HCT116 (cell line): ENCODE results near the gene TAF3. TPM values are rescaled to one million over a fixed set of nuclear protein-coding genes. Genes with fewer than 3 reads are reported as not detected.

ENCODE experiments used
- ATAC-seq: fragments of 200-7000 bp; cut with Tn5 transposase; 2 replicates; pipeline ENCODE4 v1.9.1; 2020; ENCODE audit warnings: mild to moderate bottlenecking, moderate library complexity
- BruUV-seq: library from RNA; stranded (reverse); fragments of 400-500 nt; replicated peaks from 2 replicates; lab custom pipeline; 2021; lab: Mats Ljungman, UMichigan
- CTCF ChIA-PET: fragments of 300-600 bp; sonication (Branson Sonifier 250); formaldehyde crosslinking; loops from one replicate; lab custom pipeline; 2021; ENCODE audit warnings: antibody characterized with exemption; lab: Charles Lee
- POLR2A ChIA-PET: fragments of 300-600, 350-600 bp; sonication (Branson Sonifier 250); formaldehyde crosslinking; loops from one replicate; lab custom pipeline; 2021; ENCODE audit warnings: antibody characterized with exemption; lab: Charles Lee
- RAD21 ChIA-PET, 2 experiments: fragments of 300-600 bp; sonication (Branson Sonifier 250); formaldehyde crosslinking; loops; one replicate each; lab custom pipeline; 2023; ENCODE audit warnings: low total read pairs in 2 of 2; ENCODE audit not compliant: uncharacterized antibody in 2 of 2, unreplicated experiment in 2 of 2, low non-redundant PET in 1 of 2; lab: Charles Lee
- DNase-seq: peaks from one replicate; pipeline ENCODE4 v3.0.0-alpha.2; 2010; ENCODE audit warnings: low read depth, low spot score
- H2AFZ ChIP-seq: fragments of 200-600 bp; shearing (Covaris generic), sonication (generic); 2 replicates; pipeline ENCODE4 v1.6.1; 2017; ENCODE audit warnings: low read depth, mixed run types, mixed read lengths, antibody characterized with exemption, low read length; ENCODE audit not compliant: poor library complexity, severe bottlenecking
- H3K27ac ChIP-seq: 2 replicates; pipeline ENCODE4 v1.5.1; 2012; ENCODE audit warnings: low read depth, low read length
- H3K27me3 ChIP-seq: fragments of 200-600 bp; sonication (generic); 2 replicates; pipeline ENCODE4 v1.6.1; 2016; ENCODE audit warnings: mixed run types, low read length, mixed read lengths; ENCODE audit not compliant: insufficient read depth
- H3K36me3 ChIP-seq, 2 experiments: fragments of 200-500 bp in 1 of 2; fragments of 200-600 bp in 1 of 2; sonication (Bioruptor generic) in 1 of 2; sonication (generic) in 1 of 2; 2 replicates each; pipeline versions ENCODE4 v1.5.1 to v1.6.1; 2014 to 2016; ENCODE audit warnings: low read length in 2 of 2, inconsistent platforms in 1 of 2, mixed read lengths in 1 of 2, mixed run types in 1 of 2; ENCODE audit not compliant: insufficient read depth in 2 of 2, control insufficient read depth in 1 of 2
- H3K4me1 ChIP-seq, 2 experiments: fragments of 200-600 bp in 1 of 2; sonication (generic) in 1 of 2; 2 replicates each; pipeline versions ENCODE4 v1.5.1 to v1.6.1; 2012 to 2017; ENCODE audit warnings: low read length in 2 of 2, inconsistent platforms in 1 of 2, mild to moderate bottlenecking in 1 of 2, mixed read lengths in 1 of 2, mixed run types in 1 of 2, moderate library complexity in 1 of 2; ENCODE audit not compliant: insufficient read depth in 2 of 2, control insufficient read depth in 1 of 2
- H3K4me2 ChIP-seq: fragments of 200-600 bp; sonication (generic); 2 replicates; pipeline ENCODE4 v1.6.1; 2017; ENCODE audit warnings: mixed run types, low read length, mixed read lengths
- H3K4me3 ChIP-seq, 2 experiments: fragments of 200-600 bp in 1 of 2; sonication (generic) in 1 of 2; replicated peaks in 1 of 2; 2 replicates each; pipeline ENCODE4 v1.5.1; 2011 to 2016; ENCODE audit warnings: low read length in 2 of 2, control low read depth in 1 of 2, low read depth in 1 of 2, mild to moderate bottlenecking in 1 of 2, mixed read lengths in 1 of 2, mixed run types in 1 of 2
- H3K79me2 ChIP-seq: fragments of 200-600 bp; sonication (generic); 2 replicates; pipeline ENCODE4 v1.6.1; 2017; ENCODE audit warnings: mild to moderate bottlenecking, mixed run types, low read length, moderate library complexity, mixed read lengths; ENCODE audit not compliant: insufficient read depth
- H3K9ac ChIP-seq: fragments of 200-600 bp; sonication (generic); 2 replicates; pipeline ENCODE4 v1.6.1; 2016; ENCODE audit warnings: low read length, mixed read lengths
- H3K9me2 ChIP-seq: fragments of 200-600 bp; sonication (generic), shearing (Covaris generic); 2 replicates; pipeline ENCODE4 v1.6.1; 2017; ENCODE audit warnings: mixed run types, mild to moderate bottlenecking, moderate library complexity; ENCODE audit not compliant: insufficient read depth
- H3K9me3 ChIP-seq, 2 experiments: fragments of 200-500 bp in 1 of 2; fragments of 200-600 bp in 1 of 2; sonication (Bioruptor generic) in 1 of 2; sonication (generic) in 1 of 2; 2 replicates each; pipeline ENCODE4 v1.6.1; 2014 to 2017; ENCODE audit warnings: low read length in 2 of 2, mixed read lengths in 2 of 2, inconsistent platforms in 1 of 2, low read depth in 1 of 2, mild to moderate bottlenecking in 1 of 2, mixed run types in 1 of 2, moderate library complexity in 1 of 2; ENCODE audit not compliant: control insufficient read depth in 1 of 2, insufficient read depth in 1 of 2
- H4K20me1 ChIP-seq: fragments of 200-600 bp; sonication (generic), shearing (Covaris generic); 2 replicates; pipeline ENCODE4 v1.6.1; 2017; ENCODE audit warnings: mixed run types, mild to moderate bottlenecking, moderate library complexity; ENCODE audit not compliant: insufficient read depth
- ATF3 ChIP-seq: IDR thresholded peaks from 2 replicates; pipeline ENCODE4 v1.6.1; 2012
- EZH2 ChIP-seq: fragments of 200-600 bp; sonication (generic); IDR thresholded peaks from 2 replicates; pipeline ENCODE4 v1.6.1; 2017; ENCODE audit warnings: antibody characterized with exemption, mixed run types
- JUND ChIP-seq: IDR thresholded peaks from 2 replicates; pipeline ENCODE4 v1.6.1; 2012
- POLR2A ChIP-seq: IDR thresholded peaks from 2 replicates; pipeline ENCODE4 v1.7.0; 2011; ENCODE audit warnings: borderline replicate concordance; ENCODE audit not compliant: insufficient read depth, insufficient read length; ENCODE audit errors: extremely low read depth
- POLR2AphosphoS5 ChIP-seq: IDR thresholded peaks from 2 replicates; pipeline ENCODE4 v1.6.1; 2011; ENCODE audit warnings: mild to moderate bottlenecking, low read depth, low read length, moderate library complexity
- RAD21 ChIP-seq: IDR thresholded peaks from 2 replicates; pipeline ENCODE4 v1.6.1; 2012; ENCODE audit warnings: low read depth, mild to moderate bottlenecking
- REST ChIP-seq: IDR thresholded peaks from 2 replicates; pipeline ENCODE4 v1.6.1; 2012; ENCODE audit warnings: low read depth
- SIN3A ChIP-seq: IDR thresholded peaks from 2 replicates; pipeline ENCODE4 v1.6.1; 2012; ENCODE audit warnings: low read depth
- SP1 ChIP-seq: IDR thresholded peaks from 2 replicates; pipeline ENCODE4 v1.6.1; 2012; ENCODE audit warnings: low read depth
- SRF ChIP-seq: IDR thresholded peaks from 2 replicates; pipeline ENCODE4 v1.6.1; 2012; ENCODE audit warnings: low read depth
- YY1 ChIP-seq: IDR thresholded peaks from 2 replicates; pipeline ENCODE4 v1.6.1; 2011; ENCODE audit warnings: low read length, low read depth, moderate library complexity, mild to moderate bottlenecking; ENCODE audit not compliant: insufficient replicate concordance; ENCODE audit errors: extremely low read depth
- ZBTB33 ChIP-seq: IDR thresholded peaks from 2 replicates; pipeline ENCODE4 v1.6.1; 2011; ENCODE audit warnings: mild to moderate bottlenecking, low read length, moderate library complexity; ENCODE audit not compliant: insufficient replicate concordance; ENCODE audit errors: extremely low read depth
- intact Hi-C: fragments of 100-400 bp; cut with micrococcal nuclease; formaldehyde crosslinking; loops from 2 replicates; pipeline ENCODE4 v1.10.0; 2022
- total RNA-seq: library from RNA; stranded (reverse); gene quantifications from one replicate; pipeline ENCODE4 v1.2.1, GENCODE V29; 2021; ENCODE audit not compliant: unreplicated experiment

The TAF3 gene
- total RNA-seq, 1 experiment from 2014 or later: 8.0 TPM

GRCh38 chr10:7984325-7984724 is 166.0 kb downstream of the TAF3 start (continued):
- no peak for TF ChIP-seq RAD21
- TF ChIP-seq, all 23 proteins: peak for 0

GRCh38 chr10:7984896-7985295 is 166.6 kb downstream of the TAF3 start:
- BruUV-seq: no TSS peak
- DNase-seq (no peak), ATAC-seq (no peak)
- no peak for TF ChIP-seq JUND
- no peak for TF ChIP-seq ATF3
- TF ChIP-seq RAD21: no peak
- TF ChIP-seq EZH2: no peak
- TF ChIP-seq SP1: no peak
- no peak for TF ChIP-seq POLR2AphosphoS5
- no peak for TF ChIP-seq POLR2A
- no peak for TF ChIP-seq SIN3A
- TF ChIP-seq ZBTB33: no peak
- TF ChIP-seq REST: no peak
- TF ChIP-seq SRF: no peak
- TF ChIP-seq YY1: no peak
- no peaks in the 10 kb centered on the region for H3K36me3 ChIP-seq
- no peaks in the 10 kb centered on the region for H3K27me3 ChIP-seq
- ChIA-PET RAD21 (interaction anchor here in 1 of 2 experiments (0.6 kb wide), 1 partner anchor 70 kb away, joined by 7 read pairs; no protein-coding TSS in a partner anchor), CTCF (no interaction called here), POLR2A (no interaction called here)
- intact Hi-C loops: no loop called here
- no peak overlapping the region for H3K27ac ChIP-seq
- no peaks in the 10 kb centered on the region for H3K9me2 ChIP-seq
- H3K79me2 ChIP-seq: no peaks in the 10 kb centered on the region
- no peaks in the 10 kb centered on the region for H3K9me3 ChIP-seq
- H3K4me1 ChIP-seq: peaks cover 0 to 7% of the 10 kb centered on the region in 2 experiments; a peak in 1 of 4 replicates
- H4K20me1 ChIP-seq: no peaks in the 10 kb centered on the region
- H3K9ac ChIP-seq: no peak overlapping the region
- H3K4me2 ChIP-seq: no peak overlapping the region
- no peak overlapping the region for H2AFZ ChIP-seq
- H3K4me3 ChIP-seq: no peak overlapping the region
